ENCODE results near the gene LRFN3. TPM values are rescaled to one million over a fixed set of nuclear protein-coding genes. Genes with fewer than 3 reads are reported as not detected.

LRFN3 gene
- total and polyA plus RNA-seq, 2 of the 13 experiments (the other 11 are each of a cell fraction or from before 2014, with no cell fraction given): 0.74 to 1.6 TPM

DNA sequence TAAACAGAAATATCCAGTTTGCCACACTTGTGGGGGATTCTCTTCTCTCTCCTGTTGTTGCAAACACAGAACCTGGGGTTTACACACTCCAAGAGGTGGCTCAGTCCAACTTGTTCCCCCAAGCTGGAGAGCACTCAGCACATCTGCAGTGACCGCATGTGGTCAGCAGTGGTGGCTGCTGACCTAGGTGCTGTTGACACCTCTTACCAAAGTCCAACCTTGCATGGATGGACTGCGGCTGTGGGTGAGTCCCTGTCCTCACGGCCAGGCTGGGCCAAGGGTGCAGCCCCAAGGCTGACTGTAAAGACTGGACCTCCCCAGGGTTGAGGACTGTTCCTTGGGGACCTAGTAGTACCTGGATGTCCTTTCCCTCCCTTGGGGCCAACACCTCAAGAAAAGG is 6.1 kb downstream of the LRFN3 start (continued):
- TF ChIP-seq, protein P1, sequence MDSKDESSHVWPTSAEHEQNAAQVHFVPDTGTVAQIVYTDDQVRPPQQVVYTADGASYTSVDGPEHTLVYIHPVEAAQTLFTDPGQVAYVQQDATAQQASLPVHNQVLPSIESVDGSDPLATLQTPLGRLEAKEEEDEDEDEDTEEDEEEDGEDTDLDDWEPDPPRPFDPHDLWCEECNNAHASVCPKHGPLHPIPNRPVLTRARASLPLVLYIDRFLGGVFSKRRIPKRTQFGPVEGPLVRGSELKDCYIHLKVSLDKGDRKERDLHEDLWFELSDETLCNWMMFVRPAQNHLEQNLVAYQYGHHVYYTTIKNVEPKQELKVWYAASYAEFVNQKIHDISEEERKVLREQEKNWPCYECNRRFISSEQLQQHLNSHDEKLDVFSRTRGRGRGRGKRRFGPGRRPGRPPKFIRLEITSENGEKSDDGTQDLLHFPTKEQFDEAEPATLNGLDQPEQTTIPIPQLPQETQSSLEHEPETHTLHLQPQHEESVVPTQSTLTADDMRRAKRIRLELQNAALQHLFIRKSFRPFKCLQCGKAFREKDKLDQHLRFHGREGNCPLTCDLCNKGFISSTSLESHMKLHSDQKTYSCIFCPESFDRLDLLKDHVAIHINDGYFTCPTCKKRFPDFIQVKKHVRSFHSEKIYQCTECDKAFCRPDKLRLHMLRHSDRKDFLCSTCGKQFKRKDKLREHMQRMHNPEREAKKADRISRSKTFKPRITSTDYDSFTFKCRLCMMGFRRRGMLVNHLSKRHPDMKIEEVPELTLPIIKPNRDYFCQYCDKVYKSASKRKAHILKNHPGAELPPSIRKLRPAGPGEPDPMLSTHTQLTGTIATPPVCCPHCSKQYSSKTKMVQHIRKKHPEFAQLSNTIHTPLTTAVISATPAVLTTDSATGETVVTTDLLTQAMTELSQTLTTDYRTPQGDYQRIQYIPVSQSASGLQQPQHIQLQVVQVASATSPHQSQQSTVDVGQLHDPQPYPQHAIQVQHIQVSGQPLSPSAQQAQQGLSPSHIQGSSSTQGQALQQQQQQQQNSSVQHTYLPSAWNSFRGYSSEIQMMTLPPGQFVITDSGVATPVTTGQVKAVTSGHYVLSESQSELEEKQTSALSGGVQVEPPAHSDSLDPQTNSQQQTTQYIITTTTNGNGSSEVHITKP (CRISPR knock-in tag; IDR thresholded peaks at IDR 0.05; ENCODE audit: low read depth): 0 out of 2 replicates have a peak, but pooled peaks have one; percentile 22
- TF ChIP-seq ELF3 (CRISPR knock-in tag; IDR thresholded peaks at IDR 0.05) (0 out of 2 replicates have a peak, but pooled peaks have one; percentile 32), ZFYVE20 (CRISPR knock-in tag; IDR thresholded peaks at IDR 0.05; ENCODE audit: borderline replicate concordance, low read depth) (no peak), ZNF431 (CRISPR knock-in tag; IDR thresholded peaks at IDR 0.05; ENCODE audit: borderline replicate concordance, low read depth) (no peak), SOX5 (CRISPR knock-in tag; IDR thresholded peaks at IDR 0.05; ENCODE audit: borderline replicate concordance) (peak; percentile 33; the same call in 1 of the 2 replicates), NPAS2 (CRISPR knock-in tag; IDR thresholded peaks at IDR 0.05; ENCODE audit: borderline replicate concordance) (no peak), TGIF2 (CRISPR knock-in tag; IDR thresholded peaks at IDR 0.05) (no peak), FLYWCH1 (CRISPR knock-in tag; IDR thresholded peaks at IDR 0.05) (no peak), GABPB1 (CRISPR knock-in tag; IDR thresholded peaks at IDR 0.05) (peak; percentile 20; the same call in 1 of the 2 replicates), ESRRA (CRISPR knock-in tag; IDR thresholded peaks at IDR 0.05; ENCODE audit: low read depth) (peak; percentile 65; the same call in 1 of the 2 replicates), HNF4G (IDR thresholded peaks at IDR 0.05; ENCODE audit: borderline replicate concordance, low read depth, low read length) (peak; percentile 71), HNF4G (CRISPR knock-in tag; IDR thresholded peaks at IDR 0.05; ENCODE audit: borderline replicate concordance, low read depth) (peak; percentile 81; the same call in 1 of the 2 replicates), PLRG1 (conservative IDR thresholded peaks at IDR 0.05) (no peak)
- TF ChIP-seq, protein P2, sequence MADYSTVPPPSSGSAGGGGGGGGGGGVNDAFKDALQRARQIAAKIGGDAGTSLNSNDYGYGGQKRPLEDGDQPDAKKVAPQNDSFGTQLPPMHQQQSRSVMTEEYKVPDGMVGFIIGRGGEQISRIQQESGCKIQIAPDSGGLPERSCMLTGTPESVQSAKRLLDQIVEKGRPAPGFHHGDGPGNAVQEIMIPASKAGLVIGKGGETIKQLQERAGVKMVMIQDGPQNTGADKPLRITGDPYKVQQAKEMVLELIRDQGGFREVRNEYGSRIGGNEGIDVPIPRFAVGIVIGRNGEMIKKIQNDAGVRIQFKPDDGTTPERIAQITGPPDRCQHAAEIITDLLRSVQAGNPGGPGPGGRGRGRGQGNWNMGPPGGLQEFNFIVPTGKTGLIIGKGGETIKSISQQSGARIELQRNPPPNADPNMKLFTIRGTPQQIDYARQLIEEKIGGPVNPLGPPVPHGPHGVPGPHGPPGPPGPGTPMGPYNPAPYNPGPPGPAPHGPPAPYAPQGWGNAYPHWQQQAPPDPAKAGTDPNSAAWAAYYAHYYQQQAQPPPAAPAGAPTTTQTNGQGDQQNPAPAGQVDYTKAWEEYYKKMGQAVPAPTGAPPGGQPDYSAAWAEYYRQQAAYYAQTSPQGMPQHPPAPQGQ (CRISPR knock-in tag; IDR thresholded peaks at IDR 0.05; ENCODE audit: borderline replicate concordance): no peak
- TF ChIP-seq, protein P3, sequence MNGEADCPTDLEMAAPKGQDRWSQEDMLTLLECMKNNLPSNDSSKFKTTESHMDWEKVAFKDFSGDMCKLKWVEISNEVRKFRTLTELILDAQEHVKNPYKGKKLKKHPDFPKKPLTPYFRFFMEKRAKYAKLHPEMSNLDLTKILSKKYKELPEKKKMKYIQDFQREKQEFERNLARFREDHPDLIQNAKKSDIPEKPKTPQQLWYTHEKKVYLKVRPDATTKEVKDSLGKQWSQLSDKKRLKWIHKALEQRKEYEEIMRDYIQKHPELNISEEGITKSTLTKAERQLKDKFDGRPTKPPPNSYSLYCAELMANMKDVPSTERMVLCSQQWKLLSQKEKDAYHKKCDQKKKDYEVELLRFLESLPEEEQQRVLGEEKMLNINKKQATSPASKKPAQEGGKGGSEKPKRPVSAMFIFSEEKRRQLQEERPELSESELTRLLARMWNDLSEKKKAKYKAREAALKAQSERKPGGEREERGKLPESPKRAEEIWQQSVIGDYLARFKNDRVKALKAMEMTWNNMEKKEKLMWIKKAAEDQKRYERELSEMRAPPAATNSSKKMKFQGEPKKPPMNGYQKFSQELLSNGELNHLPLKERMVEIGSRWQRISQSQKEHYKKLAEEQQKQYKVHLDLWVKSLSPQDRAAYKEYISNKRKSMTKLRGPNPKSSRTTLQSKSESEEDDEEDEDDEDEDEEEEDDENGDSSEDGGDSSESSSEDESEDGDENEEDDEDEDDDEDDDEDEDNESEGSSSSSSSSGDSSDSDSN (CRISPR knock-in tag; IDR thresholded peaks at IDR 0.05): 0 out of 2 replicates have a peak, but pooled peaks have one; percentile 30
- TF ChIP-seq, protein P4, sequence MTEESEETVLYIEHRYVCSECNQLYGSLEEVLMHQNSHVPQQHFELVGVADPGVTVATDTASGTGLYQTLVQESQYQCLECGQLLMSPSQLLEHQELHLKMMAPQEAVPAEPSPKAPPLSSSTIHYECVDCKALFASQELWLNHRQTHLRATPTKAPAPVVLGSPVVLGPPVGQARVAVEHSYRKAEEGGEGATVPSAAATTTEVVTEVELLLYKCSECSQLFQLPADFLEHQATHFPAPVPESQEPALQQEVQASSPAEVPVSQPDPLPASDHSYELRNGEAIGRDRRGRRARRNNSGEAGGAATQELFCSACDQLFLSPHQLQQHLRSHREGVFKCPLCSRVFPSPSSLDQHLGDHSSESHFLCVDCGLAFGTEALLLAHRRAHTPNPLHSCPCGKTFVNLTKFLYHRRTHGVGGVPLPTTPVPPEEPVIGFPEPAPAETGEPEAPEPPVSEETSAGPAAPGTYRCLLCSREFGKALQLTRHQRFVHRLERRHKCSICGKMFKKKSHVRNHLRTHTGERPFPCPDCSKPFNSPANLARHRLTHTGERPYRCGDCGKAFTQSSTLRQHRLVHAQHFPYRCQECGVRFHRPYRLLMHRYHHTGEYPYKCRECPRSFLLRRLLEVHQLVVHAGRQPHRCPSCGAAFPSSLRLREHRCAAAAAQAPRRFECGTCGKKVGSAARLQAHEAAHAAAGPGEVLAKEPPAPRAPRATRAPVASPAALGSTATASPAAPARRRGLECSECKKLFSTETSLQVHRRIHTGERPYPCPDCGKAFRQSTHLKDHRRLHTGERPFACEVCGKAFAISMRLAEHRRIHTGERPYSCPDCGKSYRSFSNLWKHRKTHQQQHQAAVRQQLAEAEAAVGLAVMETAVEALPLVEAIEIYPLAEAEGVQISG (CRISPR knock-in tag; IDR thresholded peaks at IDR 0.05): no peak

Measured in HepG2 (cell line).